GM11168 (cell line): ENCODE measurements around the gene CIZ1.
"Not testable (repeated sequence)": the region's sequence is repeated elsewhere in the genome, so short reads cannot be mapped to it uniquely, and the experiment has no call there.

Experiments
- in situ Hi-C: fragments of 300-500 bp; cut with MboI; formaldehyde crosslinking; loops from one replicate; pipeline ENCODE4 v1.12.0; 2022; ENCODE audit warnings: low sequenced_read_pairs; ENCODE audit not compliant: unreplicated experiment

The CIZ1 gene, protein sequence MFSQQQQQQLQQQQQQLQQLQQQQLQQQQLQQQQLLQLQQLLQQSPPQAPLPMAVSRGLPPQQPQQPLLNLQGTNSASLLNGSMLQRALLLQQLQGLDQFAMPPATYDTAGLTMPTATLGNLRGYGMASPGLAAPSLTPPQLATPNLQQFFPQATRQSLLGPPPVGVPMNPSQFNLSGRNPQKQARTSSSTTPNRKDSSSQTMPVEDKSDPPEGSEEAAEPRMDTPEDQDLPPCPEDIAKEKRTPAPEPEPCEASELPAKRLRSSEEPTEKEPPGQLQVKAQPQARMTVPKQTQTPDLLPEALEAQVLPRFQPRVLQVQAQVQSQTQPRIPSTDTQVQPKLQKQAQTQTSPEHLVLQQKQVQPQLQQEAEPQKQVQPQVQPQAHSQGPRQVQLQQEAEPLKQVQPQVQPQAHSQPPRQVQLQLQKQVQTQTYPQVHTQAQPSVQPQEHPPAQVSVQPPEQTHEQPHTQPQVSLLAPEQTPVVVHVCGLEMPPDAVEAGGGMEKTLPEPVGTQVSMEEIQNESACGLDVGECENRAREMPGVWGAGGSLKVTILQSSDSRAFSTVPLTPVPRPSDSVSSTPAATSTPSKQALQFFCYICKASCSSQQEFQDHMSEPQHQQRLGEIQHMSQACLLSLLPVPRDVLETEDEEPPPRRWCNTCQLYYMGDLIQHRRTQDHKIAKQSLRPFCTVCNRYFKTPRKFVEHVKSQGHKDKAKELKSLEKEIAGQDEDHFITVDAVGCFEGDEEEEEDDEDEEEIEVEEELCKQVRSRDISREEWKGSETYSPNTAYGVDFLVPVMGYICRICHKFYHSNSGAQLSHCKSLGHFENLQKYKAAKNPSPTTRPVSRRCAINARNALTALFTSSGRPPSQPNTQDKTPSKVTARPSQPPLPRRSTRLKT

GRCh38 chr9:128191406-128192046 lies at the start of gene CIZ1:
Gene CIZ1, minus strand, starts transcription at chr9:128191572. Its CDS starts 715 bp downstream, at chr9:128190857.
- in situ Hi-C loops: no loop called here

GRCh38 chr9:128233817-128234406 lies 42.5 kb upstream of the CIZ1 start:
- in situ Hi-C loops: no loop called here

DNA sequence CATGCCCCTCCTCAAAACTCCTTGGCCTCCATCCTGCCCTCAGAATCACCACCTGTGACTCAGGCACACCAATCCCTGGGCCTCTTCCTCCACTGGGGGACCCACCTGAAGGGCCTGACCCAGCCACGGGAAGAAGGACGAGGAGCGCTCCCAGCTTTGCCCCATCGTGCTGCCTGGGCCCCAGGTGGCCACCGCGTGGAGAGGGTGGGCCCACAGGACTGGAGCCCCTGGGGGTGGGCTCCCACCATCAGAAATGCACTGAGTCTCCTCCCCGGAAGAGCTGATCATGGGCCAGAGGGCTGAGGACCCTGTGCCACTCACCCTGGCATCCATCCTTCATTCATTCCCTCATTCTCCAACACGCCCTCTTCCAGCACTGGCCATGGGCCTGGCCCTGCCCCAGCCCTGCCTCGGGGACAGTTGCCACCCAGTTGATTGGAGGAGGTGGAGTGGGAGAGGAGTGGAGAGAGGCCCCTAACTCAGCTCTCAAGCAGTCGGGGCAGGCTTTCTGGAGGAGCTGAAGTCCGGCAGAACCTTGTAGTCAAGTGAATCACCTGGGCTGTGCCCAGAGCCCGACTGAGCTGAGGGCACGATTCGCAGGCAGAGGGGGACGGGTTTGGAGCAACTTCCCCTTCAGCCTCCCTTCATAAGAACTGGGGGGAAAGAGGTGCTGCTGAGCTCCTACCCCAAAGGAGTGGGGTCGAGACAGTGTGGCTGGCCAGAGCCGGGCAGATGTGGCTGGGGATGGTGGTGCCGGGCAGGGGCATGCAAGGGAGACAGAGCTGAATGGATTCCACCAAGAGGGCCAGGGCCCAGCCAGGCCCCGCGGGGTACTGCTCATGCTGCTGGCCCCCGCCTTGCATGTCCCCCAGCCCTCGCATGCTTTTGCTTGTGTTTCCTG lies 41.4 kb upstream of the CIZ1 start:
- in situ Hi-C loops: no loop called here

- in situ Hi-C loops: no loop called here
Observed at GRCh38 chr9:128231638-128232527, 40.5 kb upstream of the CIZ1 start.

- in situ Hi-C loops: not testable (repeated sequence)
Observed at GRCh38 chr9:128230897-128231296, 39.5 kb upstream of the CIZ1 start.

- in situ Hi-C loops: no loop called here
Observed at GRCh38 chr9:128226412-128226801, 35.0 kb upstream of the CIZ1 start.

GRCh38 chr9:128225770-128226411 lies 34.5 kb upstream of the CIZ1 start:
- in situ Hi-C loops: no loop called here

GRCh38 chr9:128224877-128225276 lies 33.5 kb upstream of the CIZ1 start:
- in situ Hi-C loops: no loop called here

DNA sequence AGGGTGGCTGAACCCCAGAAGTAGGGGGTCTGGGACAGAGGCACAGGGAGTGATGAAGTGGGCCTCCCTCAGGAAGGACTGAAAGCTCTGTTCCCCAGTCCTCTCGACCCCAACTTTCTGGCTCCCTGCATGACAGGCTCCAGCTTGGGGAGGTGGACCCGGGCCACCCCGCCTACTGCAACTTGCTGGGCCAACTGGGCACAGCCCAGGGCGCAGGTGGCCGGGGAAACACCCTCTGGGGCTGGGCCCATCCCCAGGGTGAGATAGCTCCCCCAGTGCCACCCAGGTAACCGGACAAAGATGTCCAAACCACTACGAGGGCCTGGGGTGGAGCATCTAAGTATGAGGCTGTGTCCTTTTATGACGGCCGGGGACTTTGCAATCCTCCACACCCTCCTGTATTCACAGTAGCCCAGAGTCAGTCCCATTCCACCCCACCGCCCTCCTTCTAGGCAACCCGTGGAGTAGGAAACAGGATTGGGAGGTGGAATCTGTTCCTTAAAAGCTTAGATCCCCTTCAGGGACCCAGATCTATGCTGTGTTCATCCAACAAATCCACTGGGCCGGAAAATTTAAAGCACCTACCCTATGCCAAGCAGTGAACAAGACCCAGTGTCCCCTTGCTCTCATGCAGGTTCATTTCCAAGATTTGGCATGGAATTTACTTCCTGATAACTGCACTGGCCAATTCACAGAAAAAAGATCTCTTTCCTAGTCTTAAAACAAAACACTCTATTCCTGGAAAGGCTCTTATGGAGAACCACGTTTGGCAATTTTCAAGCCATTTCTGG lies 31.7 kb upstream of the CIZ1 start:
- in situ Hi-C loops: no loop called here

- in situ Hi-C loops: no loop called here
Observed at GRCh38 chr9:128222026-128222425, 30.7 kb upstream of the CIZ1 start.

GRCh38 chr9:128219831-128220230 lies 28.5 kb upstream of the CIZ1 start:
- in situ Hi-C loops: no loop called here

GRCh38 chr9:128218518-128219389 lies 27.4 kb upstream of the CIZ1 start:
- in situ Hi-C loops: no loop called here

GRCh38 chr9:128218172-128218517 lies 26.8 kb upstream of the CIZ1 start:
- in situ Hi-C loops: no loop called here

GRCh38 chr9:128216781-128217553 lies 25.6 kb upstream of the CIZ1 start:
- in situ Hi-C loops: no loop called here

GRCh38 chr9:128215491-128216409 lies 24.4 kb upstream of the CIZ1 start:
- in situ Hi-C loops: no loop called here
